Stimulated activated naive CD8-positive, alpha-beta T cell treated with anti-CD3 and anti-CD28 coated beads, Interleukin-15, Interleukin-2, amounts not matched to agents 100 ng/mL and 50 ng/mL, for 24 hours (primary cell): ENCODE data around the gene KIAA1755.

Experiments used
- H3K27ac Mint-ChIP-seq: one replicate; pipeline ENCODE4 v1.8.0; 2021; ENCODE audit warnings: mild to moderate bottlenecking, mixed read lengths
- H3K27me3 Mint-ChIP-seq: one replicate; pipeline ENCODE4 v1.8.0; 2021; ENCODE audit warnings: mixed read lengths
- H3K36me3 Mint-ChIP-seq: one replicate; pipeline ENCODE4 v1.8.0; 2021; ENCODE audit warnings: low read depth, mixed read lengths
- H3K4me1 Mint-ChIP-seq: one replicate; pipeline ENCODE4 v1.8.0; 2021; ENCODE audit warnings: low read depth, mixed read lengths
- H3K4me3 Mint-ChIP-seq: one replicate; pipeline ENCODE4 v1.8.0; 2021; ENCODE audit warnings: mild to moderate bottlenecking, mixed read lengths
- H3K9me3 Mint-ChIP-seq: one replicate; pipeline ENCODE4 v1.8.0; 2021; ENCODE audit warnings: mixed read lengths

The KIAA1755 gene

DNA sequence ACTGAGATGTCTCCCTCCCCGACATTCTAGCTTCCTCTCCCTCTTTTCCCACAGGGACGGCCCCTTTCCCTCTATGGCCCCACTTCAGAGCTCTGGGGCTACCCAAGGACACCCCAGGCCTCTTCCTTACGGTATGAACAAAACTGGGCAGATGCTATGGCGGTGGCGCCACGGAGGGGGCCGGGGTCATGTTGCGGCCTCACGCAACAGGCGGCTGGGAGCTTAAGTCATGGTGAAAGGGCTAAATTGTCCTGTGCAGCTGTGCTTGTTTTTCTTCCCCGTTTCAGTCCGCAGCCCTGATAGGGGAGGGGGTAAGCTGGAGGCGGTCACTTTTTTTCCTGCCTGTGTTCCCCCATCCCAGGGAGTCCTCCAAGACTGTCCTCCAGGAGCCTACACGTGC, 17.6 kb upstream of the KIAA1755 start:
- H3K4me1 Mint-ChIP-seq, result no peaks in the 10 kb centered on the region
- no peaks in the 10 kb centered on the region for H3K36me3 Mint-ChIP-seq
- no peak overlapping the region for H3K27ac Mint-ChIP-seq
- no peaks in the 10 kb centered on the region for H3K9me3 Mint-ChIP-seq
- peaks cover 5% of the 10 kb centered on the region for H3K27me3 Mint-ChIP-seq
- H3K4me3 Mint-ChIP-seq, result no peak overlapping the region

DNA sequence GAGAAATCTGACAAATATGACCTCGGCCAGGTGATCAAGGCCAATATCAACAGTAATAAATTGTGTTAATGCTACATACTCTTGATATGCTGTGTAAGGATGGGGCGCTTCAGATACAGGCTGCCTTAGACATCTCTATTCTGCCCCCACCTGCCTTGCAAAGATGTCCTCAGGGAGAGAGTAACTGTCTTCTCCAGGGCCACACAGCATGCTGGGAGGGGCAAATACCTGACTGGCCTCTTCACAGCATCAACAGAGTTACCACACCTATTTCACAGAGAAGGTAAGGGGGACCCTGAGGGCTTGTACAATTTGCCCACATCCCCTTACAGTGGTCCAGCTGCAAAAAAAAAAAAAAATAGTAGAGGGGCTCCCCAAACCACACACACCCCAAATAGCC, 17.2 kb upstream of the KIAA1755 start:
- Mint-ChIP-seq H3K9me3 (no peaks in the 10 kb centered on the region), H3K27me3 (peaks cover 5% of the 10 kb centered on the region), H3K4me3 (no peak overlapping the region), H3K36me3 (no peaks in the 10 kb centered on the region), H3K4me1 (no peaks in the 10 kb centered on the region), H3K27ac (no peak overlapping the region)

DNA sequence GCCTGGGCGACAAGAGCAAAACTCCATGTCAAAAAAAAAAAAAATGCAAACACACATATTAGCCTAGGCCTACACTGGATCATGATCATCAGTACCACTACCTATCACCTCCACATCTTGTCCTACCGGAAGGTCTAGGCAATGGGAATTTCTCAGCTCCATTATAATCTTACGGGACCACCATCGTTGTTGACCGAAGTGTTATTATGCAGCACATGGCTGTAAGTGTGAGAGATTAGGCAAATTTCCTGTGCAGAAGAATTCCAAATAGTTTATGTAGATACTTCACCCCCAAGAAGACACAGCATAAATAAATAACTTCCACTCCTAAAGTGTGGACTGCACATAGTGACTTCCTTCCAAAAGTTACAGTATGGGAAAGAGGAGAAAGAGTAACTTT, 16.8 kb upstream of the KIAA1755 start:
- H3K36me3 Mint-ChIP-seq, result no peaks in the 10 kb centered on the region
- no peaks in the 10 kb centered on the region for H3K4me1 Mint-ChIP-seq
- no peak overlapping the region for H3K4me3 Mint-ChIP-seq
- H3K9me3 Mint-ChIP-seq, result no peaks in the 10 kb centered on the region
- peaks cover 5% of the 10 kb centered on the region for H3K27me3 Mint-ChIP-seq
- H3K27ac Mint-ChIP-seq, result no peak overlapping the region

DNA sequence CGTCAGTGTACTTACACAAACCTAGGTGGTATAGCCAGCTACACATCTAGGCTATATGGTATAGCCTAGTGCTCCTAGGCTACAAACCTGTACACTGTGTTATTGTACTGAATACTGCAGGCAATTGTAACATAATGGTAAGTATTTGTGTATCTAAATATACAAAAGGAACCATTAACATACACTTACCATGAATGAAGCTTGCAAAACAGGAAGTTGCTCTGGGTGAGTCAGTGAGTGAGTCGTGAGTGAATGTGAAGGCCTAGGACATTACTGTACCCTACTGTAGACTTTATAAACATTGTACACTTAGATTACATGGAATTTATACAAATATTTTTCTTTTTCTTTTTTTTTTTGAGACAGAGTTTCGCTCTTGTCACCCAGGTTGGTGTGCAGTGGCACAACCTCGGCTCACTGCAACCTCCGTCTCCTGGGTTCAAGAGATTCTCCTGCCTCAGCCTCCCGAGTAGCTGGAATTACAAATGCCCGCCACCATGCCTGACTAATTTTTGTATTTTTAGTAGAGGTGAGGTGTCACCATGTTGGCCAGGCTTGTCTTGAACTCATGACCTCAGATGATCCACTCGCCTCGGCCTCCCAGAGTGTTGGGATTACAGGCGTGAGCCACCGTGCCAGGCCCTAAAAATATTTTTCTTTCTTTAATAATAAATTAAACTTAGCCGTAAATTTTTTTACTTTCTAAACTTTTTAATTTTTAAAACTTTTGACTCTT, 15.4 kb upstream of the KIAA1755 start:
- H3K9me3 Mint-ChIP-seq, result no peaks in the 10 kb centered on the region

DNA sequence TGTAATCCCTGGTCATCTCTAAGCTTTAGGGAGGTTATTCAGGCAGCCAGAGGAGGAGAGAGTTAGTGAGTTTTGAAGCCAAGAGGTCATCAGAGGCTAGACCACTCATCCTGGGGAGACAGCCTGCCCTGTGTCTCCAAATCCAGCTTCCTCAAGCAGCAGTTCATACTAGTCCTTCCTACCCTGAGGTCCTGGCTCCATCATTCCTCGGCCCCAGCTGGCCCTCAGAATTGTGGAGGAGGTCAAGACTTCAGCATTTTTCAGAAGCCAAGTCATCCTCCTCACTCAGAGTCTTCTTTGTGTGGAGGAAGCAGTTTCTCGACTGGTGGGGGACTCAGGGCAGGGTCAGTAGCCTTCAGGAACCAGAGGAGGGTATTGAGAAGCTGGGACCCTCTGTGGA, 12.4 kb upstream of the KIAA1755 start:
- no peak overlapping the region for H3K27ac Mint-ChIP-seq
- peaks cover 11% of the 10 kb centered on the region for H3K27me3 Mint-ChIP-seq
- H3K4me3 Mint-ChIP-seq, result no peak overlapping the region
- no peaks in the 10 kb centered on the region for H3K9me3 Mint-ChIP-seq
- H3K36me3 Mint-ChIP-seq, result no peaks in the 10 kb centered on the region
- H3K4me1 Mint-ChIP-seq, result no peaks in the 10 kb centered on the region

More for the DNA sequence above, 15.4 kb upstream of the KIAA1755 start:
- Mint-ChIP-seq H3K27me3 (peaks cover 5% of the 10 kb centered on the region), H3K36me3 (no peaks in the 10 kb centered on the region), H3K4me3 (no peak overlapping the region), H3K27ac (no peak overlapping the region), H3K4me1 (no peaks in the 10 kb centered on the region)

DNA sequence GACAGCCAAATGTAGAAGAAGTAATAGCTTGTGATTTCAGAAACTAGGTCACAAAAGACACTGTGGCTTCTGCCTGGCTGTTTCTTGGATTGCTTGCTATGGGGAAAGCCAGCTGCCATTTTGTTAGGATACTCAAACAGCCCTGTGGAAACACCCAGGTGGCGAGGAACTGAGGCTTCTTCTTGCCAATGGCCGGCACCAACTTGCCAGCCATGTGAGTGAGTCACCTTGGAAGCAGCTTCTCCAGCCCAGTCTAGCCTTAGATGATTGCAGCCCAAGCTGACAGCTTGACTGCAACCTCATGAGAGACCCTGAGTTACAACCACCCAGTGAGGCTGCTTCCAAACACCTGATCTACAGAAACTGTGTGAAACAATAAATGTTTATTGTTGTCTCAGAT, 11.9 kb upstream of the KIAA1755 start:
- peaks cover 12% of the 10 kb centered on the region for H3K27me3 Mint-ChIP-seq
- H3K9me3 Mint-ChIP-seq, result no peaks in the 10 kb centered on the region
- no peak overlapping the region for H3K4me3 Mint-ChIP-seq
- no peaks in the 10 kb centered on the region for H3K4me1 Mint-ChIP-seq
- H3K36me3 Mint-ChIP-seq, result no peaks in the 10 kb centered on the region
- no peak overlapping the region for H3K27ac Mint-ChIP-seq

DNA sequence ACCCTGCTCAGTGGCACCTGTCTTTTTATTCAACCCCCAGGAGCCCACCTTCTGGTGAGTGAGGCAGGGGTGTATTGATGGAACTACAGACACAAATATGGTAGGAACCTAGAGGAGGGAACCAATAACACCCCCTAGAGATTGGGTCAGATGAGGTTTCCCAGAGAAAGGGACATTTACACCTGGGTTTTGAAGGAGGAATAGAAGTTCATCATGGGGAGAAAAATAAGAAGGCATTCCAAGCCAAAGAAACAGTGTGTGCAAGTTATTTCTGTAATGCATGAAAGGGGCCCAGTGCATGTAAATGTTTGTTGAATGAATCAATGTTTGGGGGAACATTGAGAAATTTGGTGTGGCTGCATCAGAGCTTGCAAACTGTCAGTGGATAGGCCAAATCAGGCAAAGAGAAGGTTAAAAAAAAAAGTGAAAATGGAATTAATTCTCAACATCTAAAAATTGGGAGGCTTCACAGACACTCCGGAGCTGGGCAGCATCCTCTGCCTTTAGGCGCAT, 11.1 kb upstream of the KIAA1755 start:
- Mint-ChIP-seq H3K4me1 (no peaks in the 10 kb centered on the region), H3K36me3 (no peaks in the 10 kb centered on the region), H3K27ac (no peak overlapping the region), H3K9me3 (no peaks in the 10 kb centered on the region), H3K4me3 (no peak overlapping the region), H3K27me3 (peaks cover 14% of the 10 kb centered on the region)

DNA sequence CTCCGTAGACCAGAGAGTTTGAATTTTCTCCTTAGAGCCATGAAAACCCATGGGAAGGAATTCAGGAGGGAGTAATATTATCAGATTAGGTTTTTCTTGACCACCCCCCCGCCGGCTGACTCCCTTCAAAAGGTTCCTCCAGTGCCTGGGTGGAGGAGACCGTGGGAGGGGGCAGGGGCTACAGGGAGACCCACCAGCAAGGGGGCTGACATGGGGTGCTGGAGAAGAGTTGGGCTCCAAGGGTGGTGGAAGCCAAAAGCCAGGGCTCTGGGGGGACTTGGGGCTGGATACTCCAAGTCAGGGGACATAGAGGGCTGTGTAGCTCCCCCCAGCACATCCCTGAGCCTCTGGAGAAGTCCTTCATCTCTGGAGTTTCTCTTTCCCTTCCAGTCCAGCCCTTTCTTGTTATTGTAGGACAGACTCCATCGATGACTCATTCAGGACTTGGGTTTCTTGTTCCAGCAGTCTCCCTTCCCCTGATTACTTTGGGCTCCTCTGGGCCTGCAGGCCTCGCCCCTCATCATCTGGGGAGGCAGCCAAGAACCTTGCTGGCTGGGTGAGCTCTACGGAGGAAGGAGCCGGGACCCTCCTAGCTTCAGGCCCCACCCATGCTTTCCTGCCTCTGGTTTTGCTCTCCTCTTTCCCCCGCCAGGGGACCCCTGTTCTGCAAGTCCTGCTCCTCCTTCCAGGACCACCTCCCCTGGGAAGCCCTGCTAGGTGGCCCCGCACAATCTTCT, 10.5 kb upstream of the KIAA1755 start:
- no peaks in the 10 kb centered on the region for H3K4me1 Mint-ChIP-seq
- H3K36me3 Mint-ChIP-seq, result no peaks in the 10 kb centered on the region
- no peak overlapping the region for H3K4me3 Mint-ChIP-seq
- H3K27me3 Mint-ChIP-seq, result peaks cover 14% of the 10 kb centered on the region
- no peaks in the 10 kb centered on the region for H3K9me3 Mint-ChIP-seq
- no peak overlapping the region for H3K27ac Mint-ChIP-seq

DNA sequence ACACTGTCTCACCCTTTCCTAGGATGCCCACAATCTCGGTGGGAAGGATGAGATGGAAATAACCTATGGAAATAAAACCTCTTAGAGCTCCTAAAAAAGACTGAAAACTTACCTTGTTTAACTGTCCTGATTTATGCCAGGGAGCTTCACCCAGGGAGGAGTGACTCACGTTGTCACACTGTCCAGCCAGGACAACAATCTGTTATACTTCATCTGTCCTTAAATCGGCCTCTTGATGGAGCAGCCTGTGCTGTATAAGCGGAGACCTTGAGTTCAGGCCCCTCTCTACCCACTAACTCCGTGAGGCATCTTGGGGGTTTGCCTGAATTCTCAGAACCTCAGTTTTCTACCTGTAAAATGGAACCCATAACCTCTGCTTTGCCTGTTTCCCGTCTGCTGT, 9.2 kb upstream of the KIAA1755 start:
- Mint-ChIP-seq H3K4me3 (no peak overlapping the region), H3K9me3 (no peaks in the 10 kb centered on the region), H3K36me3 (no peaks in the 10 kb centered on the region), H3K27me3 (peaks cover 23% of the 10 kb centered on the region), H3K4me1 (no peaks in the 10 kb centered on the region), H3K27ac (no peak overlapping the region)

DNA sequence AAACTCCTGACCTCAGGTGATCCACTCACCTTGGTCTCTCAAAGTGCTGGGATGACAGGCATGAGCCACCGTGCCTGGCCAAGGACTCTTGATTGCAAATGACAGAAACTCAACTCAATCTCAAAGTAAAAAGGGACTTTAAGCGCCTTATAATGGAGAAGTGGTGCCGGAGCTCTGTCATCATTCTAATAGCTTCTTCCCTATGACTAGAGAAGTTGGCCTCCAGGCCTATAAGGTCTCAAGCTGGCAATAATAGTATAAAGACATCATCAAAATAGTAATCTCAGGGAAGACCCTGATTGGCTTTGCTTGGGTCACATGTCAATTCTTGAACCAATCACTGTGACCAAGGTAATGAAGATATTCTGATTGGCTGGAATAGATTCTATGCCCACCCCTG, 8.5 kb upstream of the KIAA1755 start:
- Mint-ChIP-seq H3K4me3 (no peak overlapping the region), H3K36me3 (no peaks in the 10 kb centered on the region), H3K27ac (no peak overlapping the region), H3K4me1 (no peaks in the 10 kb centered on the region), H3K27me3 (peaks cover 29% of the 10 kb centered on the region), H3K9me3 (no peaks in the 10 kb centered on the region)

DNA sequence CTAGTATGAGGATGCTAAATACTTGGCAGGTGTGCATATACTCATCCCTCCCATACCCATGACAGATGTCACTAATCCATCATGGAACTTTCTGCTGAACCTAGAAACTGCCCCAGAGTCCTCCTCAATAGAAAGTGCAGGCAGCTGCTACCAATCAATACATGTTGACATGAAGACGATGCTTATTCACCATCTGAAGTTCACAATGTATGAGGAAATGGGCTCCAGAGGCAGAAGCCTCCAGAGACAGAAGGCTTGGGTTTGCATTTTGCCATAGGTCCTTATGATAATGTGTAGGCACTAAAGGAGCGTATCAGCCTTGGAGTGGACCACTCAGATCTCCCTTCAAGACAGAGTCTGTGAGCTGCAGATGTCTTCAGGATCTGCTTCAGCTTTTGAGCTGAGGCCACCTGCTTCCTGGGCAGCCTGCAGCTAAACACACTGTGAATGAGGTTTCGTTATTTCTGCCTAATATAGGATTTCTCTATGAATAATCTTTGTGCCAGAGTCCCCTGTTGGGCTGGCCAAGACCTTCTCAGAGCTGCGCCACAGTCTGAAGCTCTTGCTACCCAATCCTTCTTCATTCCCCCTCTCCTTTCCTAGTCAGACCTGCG, 7.5 kb upstream of the KIAA1755 start:
- Mint-ChIP-seq H3K27me3 (peaks cover 31% of the 10 kb centered on the region), H3K36me3 (no peaks in the 10 kb centered on the region), H3K4me1 (no peaks in the 10 kb centered on the region), H3K27ac (no peak overlapping the region), H3K4me3 (no peak overlapping the region), H3K9me3 (no peaks in the 10 kb centered on the region)

DNA sequence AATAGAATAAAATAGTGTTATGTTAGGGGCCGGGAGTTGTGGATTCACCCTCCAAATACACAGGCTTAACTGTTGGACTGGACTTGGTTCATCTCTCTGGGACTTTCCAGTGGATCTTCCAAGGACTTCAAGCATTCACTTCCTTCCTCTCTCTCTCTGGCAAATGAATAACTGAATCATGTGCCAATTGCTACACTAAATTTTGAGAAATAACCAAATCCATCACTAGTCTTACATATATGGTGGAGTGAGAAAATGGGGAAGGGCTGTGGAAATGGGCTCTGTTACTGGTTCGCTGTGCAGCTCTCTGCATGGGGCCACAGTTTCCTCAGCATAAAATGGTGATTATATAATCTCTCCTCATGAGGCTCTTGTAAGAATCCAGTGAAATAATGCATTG, 6.8 kb upstream of the KIAA1755 start:
- Mint-ChIP-seq H3K36me3 (no peaks in the 10 kb centered on the region), H3K9me3 (no peaks in the 10 kb centered on the region), H3K27me3 (peaks cover 35% of the 10 kb centered on the region), H3K27ac (no peak overlapping the region), H3K4me1 (no peaks in the 10 kb centered on the region), H3K4me3 (no peak overlapping the region)

DNA sequence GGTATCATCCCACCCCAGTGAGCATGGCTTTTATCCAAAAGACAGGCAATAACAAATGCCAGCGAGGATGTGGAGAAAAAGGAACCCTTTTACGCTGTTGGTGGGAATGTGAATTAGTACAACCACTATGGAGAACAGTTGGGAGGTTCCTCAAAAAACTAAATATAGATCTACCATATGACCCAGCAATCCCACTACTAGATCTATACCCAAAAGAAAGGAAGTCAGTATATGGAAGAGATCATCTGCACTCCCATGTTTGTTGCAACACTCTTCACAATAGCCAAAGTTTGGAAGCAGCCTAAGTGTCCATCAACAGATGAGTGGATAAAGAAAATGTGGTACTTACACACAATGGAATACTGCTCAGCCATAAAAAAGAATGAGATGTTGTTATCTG, 5.9 kb upstream of the KIAA1755 start:
- Mint-ChIP-seq H3K27me3 (peaks cover 35% of the 10 kb centered on the region), H3K4me1 (no peaks in the 10 kb centered on the region), H3K9me3 (no peaks in the 10 kb centered on the region), H3K4me3 (no peak overlapping the region), H3K27ac (no peak overlapping the region), H3K36me3 (no peaks in the 10 kb centered on the region)

DNA sequence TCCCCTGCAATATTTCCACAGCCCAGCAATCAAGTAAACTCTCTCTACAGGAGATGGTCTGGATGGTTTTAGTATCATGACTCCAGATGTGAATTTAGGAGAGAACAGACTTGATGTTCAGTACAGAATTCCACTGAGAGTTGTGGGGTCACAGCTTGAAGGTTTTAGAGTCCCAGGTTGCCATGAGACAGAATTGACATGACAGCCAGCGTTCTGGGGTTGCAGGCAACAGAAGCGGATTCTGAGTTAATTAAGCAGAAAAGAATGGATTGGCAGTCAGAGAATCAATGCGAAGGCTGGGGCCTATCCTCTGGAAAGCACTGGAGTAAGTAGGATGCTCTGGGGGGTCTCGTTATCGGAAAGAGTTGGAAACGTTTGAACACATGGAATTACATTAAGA, 2.4 kb upstream of the KIAA1755 start:
- H3K27me3 Mint-ChIP-seq, result peaks cover 54% of the 10 kb centered on the region
- H3K4me1 Mint-ChIP-seq, result peaks cover 5% of the 10 kb centered on the region
- H3K9me3 Mint-ChIP-seq, result no peaks in the 10 kb centered on the region
- H3K4me3 Mint-ChIP-seq, result no peak overlapping the region
- no peaks in the 10 kb centered on the region for H3K36me3 Mint-ChIP-seq
- H3K27ac Mint-ChIP-seq, result no peak overlapping the region

DNA sequence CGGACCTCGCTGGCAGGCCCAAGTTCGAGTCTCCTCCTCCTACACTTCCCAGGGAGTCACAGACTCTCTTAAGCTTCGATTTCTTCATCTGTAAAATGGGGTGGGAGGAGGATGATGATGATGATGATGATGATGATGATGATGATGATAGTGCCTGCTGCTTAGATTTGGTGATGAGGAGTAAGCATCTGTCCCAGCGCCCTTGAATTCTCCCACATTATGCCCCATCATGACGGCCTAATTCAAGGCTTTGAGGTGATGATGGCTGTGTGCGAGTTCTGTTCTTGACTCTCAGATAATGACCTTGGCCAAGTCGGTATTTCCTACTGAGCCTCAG, 487 bp upstream of the KIAA1755 start:
- Mint-ChIP-seq H3K27me3 (peaks cover 61% of the 10 kb centered on the region), H3K4me3 (no peak overlapping the region), H3K27ac (no peak overlapping the region), H3K36me3 (no peaks in the 10 kb centered on the region), H3K9me3 (no peaks in the 10 kb centered on the region), H3K4me1 (peaks cover 5% of the 10 kb centered on the region)
